DOHH2 (cell line): Measurements from ENCODE around the gene GGA2.

ENCODE experiments used
- H3F3A ChIP-seq: fragments of 200-600 bp; sonication (generic), shearing (Covaris generic); 2 replicates; pipeline ENCODE4 v1.6.0; 2016; ENCODE audit warnings: antibody characterized with exemption, mild to moderate bottlenecking; ENCODE audit not compliant: control insufficient read depth, insufficient read depth
- H3K27ac ChIP-seq: fragments of 200-600 bp; sonication (generic); 2 replicates; pipeline ENCODE4 v1.5.1; 2014; ENCODE audit warnings: low read depth, mild to moderate bottlenecking, low read length, moderate library complexity
- H3K27me3 ChIP-seq: fragments of 200-600 bp; sonication (generic); 2 replicates; pipeline ENCODE4 v1.6.1; 2014; ENCODE audit warnings: mild to moderate bottlenecking, low read length, mixed read lengths; ENCODE audit not compliant: control insufficient read depth
- H3K36me3 ChIP-seq: fragments of 200-600 bp; sonication (generic); 2 replicates; pipeline ENCODE4 v1.6.1; 2014; ENCODE audit warnings: mild to moderate bottlenecking, low read length, moderate library complexity, mixed read lengths; ENCODE audit not compliant: control insufficient read depth
- H3K4me1 ChIP-seq: fragments of 200-600 bp; sonication (generic); 2 replicates; pipeline ENCODE4 v1.6.1; 2014; ENCODE audit warnings: mild to moderate bottlenecking, low read length, mixed read lengths; ENCODE audit not compliant: control insufficient read depth
- H3K4me2 ChIP-seq: fragments of 200-600 bp; sonication (generic); 2 replicates; pipeline ENCODE4 v1.6.0; 2014; ENCODE audit warnings: mild to moderate bottlenecking, low read length, moderate library complexity
- H3K4me3 ChIP-seq: fragments of 200-600 bp; sonication (generic); 2 replicates; pipeline ENCODE4 v1.5.1; 2014; ENCODE audit warnings: mild to moderate bottlenecking, low read length, mixed read lengths
- H3K79me2 ChIP-seq: fragments of 200-600 bp; sonication (generic); 2 replicates; pipeline ENCODE4 v1.6.1; 2014; ENCODE audit warnings: mild to moderate bottlenecking, low read length, mixed read lengths; ENCODE audit not compliant: control insufficient read depth
- H3K9me2 ChIP-seq: fragments of 200-600 bp; sonication (generic); replicated peaks from 2 replicates; pipeline ENCODE4 v1.6.1; 2014; ENCODE audit warnings: mild to moderate bottlenecking, low read length, mixed read lengths; ENCODE audit not compliant: control insufficient read depth
- H3K9me3 ChIP-seq: fragments of 200-600 bp; sonication (generic); 2 replicates; pipeline ENCODE4 v1.6.1; 2014; ENCODE audit warnings: antibody characterized with exemption, low read length, mixed read lengths; ENCODE audit not compliant: control insufficient read depth, insufficient read depth
- H4K20me1 ChIP-seq: fragments of 200-600 bp; sonication (generic); 2 replicates; pipeline ENCODE4 v1.6.0; 2014; ENCODE audit warnings: low read depth, mild to moderate bottlenecking, antibody characterized with exemption, low read length, moderate library complexity; ENCODE audit not compliant: control insufficient read depth, insufficient read depth
- EZH2phosphoT487 ChIP-seq: fragments of 200-600 bp; sonication (generic); IDR thresholded peaks from 2 replicates; pipeline ENCODE4 v1.6.1; 2017; ENCODE audit warnings: borderline replicate concordance, mild to moderate bottlenecking, antibody characterized with exemption, low read length, moderate library complexity, mixed read lengths
- TF ChIP-seq, protein P1 (sequence below): fragments of 200-600 bp; sonication (generic); IDR thresholded peaks from one replicate; pipeline ENCODE4 v1.5.1; 2014; ENCODE audit warnings: antibody characterized with exemption, mild to moderate bottlenecking, low read depth, low read length; ENCODE audit not compliant: poor library complexity, severe bottlenecking

Gene GGA2

GRCh38 chr16:23416816-23417215, 93.5 kb downstream of the GGA2 start:
- Histone ChIP-seq H3K36me3 (peaks cover 9% of the 10 kb centered on the region; the same call in 1 of the 2 replicates), H3F3A (no peaks in the 10 kb centered on the region), H3K9me2 (no peaks in the 10 kb centered on the region), H3K4me1 (no peaks in the 10 kb centered on the region), H3K27ac (no peak overlapping the region), H3K27me3 (no peaks in the 10 kb centered on the region), H4K20me1 (no peaks in the 10 kb centered on the region), H3K4me3 (no peak overlapping the region), H3K79me2 (no peaks in the 10 kb centered on the region), H3K9me3 (no peaks in the 10 kb centered on the region), H3K4me2 (no peak overlapping the region)
- TF ChIP-seq, protein P1, sequence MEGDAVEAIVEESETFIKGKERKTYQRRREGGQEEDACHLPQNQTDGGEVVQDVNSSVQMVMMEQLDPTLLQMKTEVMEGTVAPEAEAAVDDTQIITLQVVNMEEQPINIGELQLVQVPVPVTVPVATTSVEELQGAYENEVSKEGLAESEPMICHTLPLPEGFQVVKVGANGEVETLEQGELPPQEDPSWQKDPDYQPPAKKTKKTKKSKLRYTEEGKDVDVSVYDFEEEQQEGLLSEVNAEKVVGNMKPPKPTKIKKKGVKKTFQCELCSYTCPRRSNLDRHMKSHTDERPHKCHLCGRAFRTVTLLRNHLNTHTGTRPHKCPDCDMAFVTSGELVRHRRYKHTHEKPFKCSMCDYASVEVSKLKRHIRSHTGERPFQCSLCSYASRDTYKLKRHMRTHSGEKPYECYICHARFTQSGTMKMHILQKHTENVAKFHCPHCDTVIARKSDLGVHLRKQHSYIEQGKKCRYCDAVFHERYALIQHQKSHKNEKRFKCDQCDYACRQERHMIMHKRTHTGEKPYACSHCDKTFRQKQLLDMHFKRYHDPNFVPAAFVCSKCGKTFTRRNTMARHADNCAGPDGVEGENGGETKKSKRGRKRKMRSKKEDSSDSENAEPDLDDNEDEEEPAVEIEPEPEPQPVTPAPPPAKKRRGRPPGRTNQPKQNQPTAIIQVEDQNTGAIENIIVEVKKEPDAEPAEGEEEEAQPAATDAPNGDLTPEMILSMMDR: no peak
- TF ChIP-seq EZH2phosphoT487: no peak

- no peaks in the 10 kb centered on the region for H3K9me2 ChIP-seq
- no peaks in the 10 kb centered on the region for H3K79me2 ChIP-seq
- no peaks in the 10 kb centered on the region for H3K4me1 ChIP-seq
- H3K27ac ChIP-seq: no peak overlapping the region
- H3K4me2 ChIP-seq: no peak overlapping the region
- no peak overlapping the region for H3K4me3 ChIP-seq
- H4K20me1 ChIP-seq: no peaks in the 10 kb centered on the region
- H3K9me3 ChIP-seq: no peaks in the 10 kb centered on the region
- H3K27me3 ChIP-seq: no peaks in the 10 kb centered on the region
- TF ChIP-seq, protein P1: no peak
- TF ChIP-seq EZH2phosphoT487: no peak
- H3K36me3 ChIP-seq: peaks cover 9% of the 10 kb centered on the region; the same call in 1 of the 2 replicates
- no peaks in the 10 kb centered on the region for H3F3A ChIP-seq
Measured at GRCh38 chr16:23414731-23415130, 95.6 kb downstream of the GGA2 start.
